ENCODE data around the gene RPL7L1. TPM values are rescaled to one million over a fixed set of nuclear protein-coding genes. Genes with fewer than 3 reads are reported as not detected.

Gene RPL7L1
- total and polyA plus RNA-seq, 2 of the 13 experiments (the other 11 are each of a cell fraction or from before 2014, with no cell fraction given): 51.6 to 179 TPM

- TF ChIP-seq ZHX1 (CRISPR knock-in tag; IDR thresholded peaks at IDR 0.05; ENCODE audit: low read depth) (no peak), DDIT3 (CRISPR knock-in tag; IDR thresholded peaks at IDR 0.05) (no peak), ZNF44 (CRISPR knock-in tag; IDR thresholded peaks at IDR 0.05) (peak; percentile 92), NFE2L1 (CRISPR knock-in tag; IDR thresholded peaks at IDR 0.05; ENCODE audit: borderline replicate concordance) (0 out of 2 replicates have a peak, but pooled peaks have one; percentile 11), ZNF577 (CRISPR knock-in tag; IDR thresholded peaks at IDR 0.05; ENCODE audit: borderline replicate concordance, low read depth) (no peak), HDAC1 (CRISPR knock-in tag; IDR thresholded peaks at IDR 0.05) (peak; percentile 85), ZBTB3 (CRISPR knock-in tag; IDR thresholded peaks at IDR 0.05; ENCODE audit: borderline replicate concordance, low read depth) (peak; percentile 60; the same call in 1 of the 2 replicates), MED1 (CRISPR knock-in tag; IDR thresholded peaks at IDR 0.05) (peak; percentile 81), ZNF549 (CRISPR knock-in tag; IDR thresholded peaks at IDR 0.05) (0 out of 2 replicates have a peak, but pooled peaks have one; percentile 64), REST (IDR thresholded peaks at IDR 0.05; ENCODE audit: borderline replicate concordance in 1 of 2, low read depth in 1 of 2, low read length in 2 of 2) (peak in 1 of 2 experiments; percentile 69; a peak in 2 of 4 replicates), ZNF446 (CRISPR knock-in tag; IDR thresholded peaks at IDR 0.05) (no peak), SP5 (CRISPR knock-in tag; IDR thresholded peaks at IDR 0.05; ENCODE audit: borderline replicate concordance, low read depth) (peak; percentile 6; the same call in 1 of the 2 replicates), ZNF629 (CRISPR knock-in tag; conservative IDR thresholded peaks at IDR 0.05) (peak; percentile 90), TRAFD1 (CRISPR knock-in tag; IDR thresholded peaks at IDR 0.05; ENCODE audit: borderline replicate concordance) (peak; percentile 71; the same call in 1 of the 2 replicates), FOXM1 (CRISPR knock-in tag; IDR thresholded peaks at IDR 0.05) (no peak), ZNF503 (CRISPR knock-in tag; IDR thresholded peaks at IDR 0.05) (peak; percentile 78)
Measured at GRCh38 chr6:42879372-42880239, at the start of gene RPL7L1 (continued).
